GM12892 (cell line): ENCODE data around the gene CCDC92B.

ENCODE experiments used
- POLR2A ChIP-seq: IDR thresholded peaks from 2 replicates; pipeline ENCODE4 v1.6.1; 2011; ENCODE audit warnings: low read depth, low read length, control low read depth
- TAF1 ChIP-seq: IDR thresholded peaks from 2 replicates; pipeline ENCODE4 v1.6.1; 2011; ENCODE audit warnings: low read depth, mild to moderate bottlenecking, control low read depth, low read length, borderline replicate concordance

GRCh38 chr17:2734939-2735338, 14.5 kb downstream of the CCDC92B start:
- TF ChIP-seq POLR2A = no peak
- no peak for TF ChIP-seq TAF1
